ENCODE results near the gene AP5M1. TPM values are rescaled to one million over a fixed set of nuclear protein-coding genes. Genes with fewer than 3 reads are reported as not detected.

Gene AP5M1
- total RNA-seq, 4 donors from 2014 or later = 17.3 to 36.0 (median 27.7) TPM

GRCh38 chr14:57274551-57274950 is 5.8 kb downstream of the AP5M1 start:
- no peak for ATAC-seq
- H3K4me3 ChIP-seq = no peak overlapping the region
- peaks cover 0 to 14% of the 10 kb centered on the region in 2 donors for H3K36me3 ChIP-seq
- H3K27me3 ChIP-seq = no peaks in the 10 kb centered on the region
- TF ChIP-seq, protein P1, sequence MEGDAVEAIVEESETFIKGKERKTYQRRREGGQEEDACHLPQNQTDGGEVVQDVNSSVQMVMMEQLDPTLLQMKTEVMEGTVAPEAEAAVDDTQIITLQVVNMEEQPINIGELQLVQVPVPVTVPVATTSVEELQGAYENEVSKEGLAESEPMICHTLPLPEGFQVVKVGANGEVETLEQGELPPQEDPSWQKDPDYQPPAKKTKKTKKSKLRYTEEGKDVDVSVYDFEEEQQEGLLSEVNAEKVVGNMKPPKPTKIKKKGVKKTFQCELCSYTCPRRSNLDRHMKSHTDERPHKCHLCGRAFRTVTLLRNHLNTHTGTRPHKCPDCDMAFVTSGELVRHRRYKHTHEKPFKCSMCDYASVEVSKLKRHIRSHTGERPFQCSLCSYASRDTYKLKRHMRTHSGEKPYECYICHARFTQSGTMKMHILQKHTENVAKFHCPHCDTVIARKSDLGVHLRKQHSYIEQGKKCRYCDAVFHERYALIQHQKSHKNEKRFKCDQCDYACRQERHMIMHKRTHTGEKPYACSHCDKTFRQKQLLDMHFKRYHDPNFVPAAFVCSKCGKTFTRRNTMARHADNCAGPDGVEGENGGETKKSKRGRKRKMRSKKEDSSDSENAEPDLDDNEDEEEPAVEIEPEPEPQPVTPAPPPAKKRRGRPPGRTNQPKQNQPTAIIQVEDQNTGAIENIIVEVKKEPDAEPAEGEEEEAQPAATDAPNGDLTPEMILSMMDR (IDR thresholded peaks at IDR 0.05 in 4 of 5, conservative IDR thresholded peaks at IDR 0.05 in 1 of 5) = no peak
- TF ChIP-seq POLR2A (IDR thresholded peaks at IDR 0.05) = no peak
- H3K4me1 ChIP-seq = peaks cover 24 to 27% of the 10 kb centered on the region in 2 donors
- intact Hi-C loops (cut with DNase I; ENCODE audit: low total_unique reads) = no loop called here
- H3K9me3 ChIP-seq = no peaks in the 10 kb centered on the region
- in situ Hi-C loops (cut with MboI; ENCODE audit: low sequenced_read_pairs in 4 of 4) = no loop called here
- DNase-seq = no peak
- H3K27ac ChIP-seq = no peak overlapping the region

DNA sequence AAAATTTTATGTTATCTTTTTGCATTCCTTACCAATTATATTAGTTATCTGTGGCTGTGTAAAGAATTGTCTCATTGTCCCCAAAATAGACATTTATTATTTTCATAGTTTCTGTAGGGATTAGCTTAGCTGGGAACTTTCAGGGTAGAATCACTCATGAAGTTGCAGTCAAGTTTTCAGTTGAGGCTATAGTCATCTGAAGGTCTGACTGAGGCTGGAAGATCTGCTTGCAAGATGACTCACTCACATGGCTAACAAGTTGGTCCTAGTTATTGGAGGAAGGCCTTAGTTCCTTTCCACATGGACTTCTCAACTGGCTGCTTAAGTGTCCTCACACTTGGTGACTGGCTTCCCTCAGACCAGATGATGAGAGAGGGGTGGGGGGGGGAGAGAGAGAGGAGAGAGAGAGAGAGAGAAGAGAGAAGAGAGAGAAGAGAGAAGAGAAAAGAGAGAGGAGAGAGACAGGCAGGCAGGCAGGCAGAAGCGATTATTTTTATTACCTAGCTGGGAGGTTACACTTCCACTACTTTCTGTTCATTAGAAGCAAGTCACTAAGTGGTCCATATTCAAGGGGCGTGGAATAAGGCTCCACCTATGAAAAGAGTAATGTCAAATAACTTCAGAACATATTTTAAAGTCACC is 6.4 kb downstream of the AP5M1 start:
- no peak overlapping the region for H3K4me3 ChIP-seq
- no peak for DNase-seq
- TF ChIP-seq POLR2A (IDR thresholded peaks at IDR 0.05) = no peak
- TF ChIP-seq, protein P1 (IDR thresholded peaks at IDR 0.05 in 4 of 5, conservative IDR thresholded peaks at IDR 0.05 in 1 of 5) = no peak
- H3K36me3 ChIP-seq = peaks cover 0 to 14% of the 10 kb centered on the region in 2 donors
- no peaks in the 10 kb centered on the region for H3K9me3 ChIP-seq
- H3K27me3 ChIP-seq = no peaks in the 10 kb centered on the region
- no peak for ATAC-seq
- intact Hi-C loops (cut with DNase I; ENCODE audit: low total_unique reads) (no loop called here), in situ Hi-C loops (cut with MboI; ENCODE audit: low sequenced_read_pairs in 4 of 4) (no loop called here)
- peaks cover 20 to 21% of the 10 kb centered on the region in 2 donors for H3K4me1 ChIP-seq
- H3K27ac ChIP-seq = no peak overlapping the region

DNA sequence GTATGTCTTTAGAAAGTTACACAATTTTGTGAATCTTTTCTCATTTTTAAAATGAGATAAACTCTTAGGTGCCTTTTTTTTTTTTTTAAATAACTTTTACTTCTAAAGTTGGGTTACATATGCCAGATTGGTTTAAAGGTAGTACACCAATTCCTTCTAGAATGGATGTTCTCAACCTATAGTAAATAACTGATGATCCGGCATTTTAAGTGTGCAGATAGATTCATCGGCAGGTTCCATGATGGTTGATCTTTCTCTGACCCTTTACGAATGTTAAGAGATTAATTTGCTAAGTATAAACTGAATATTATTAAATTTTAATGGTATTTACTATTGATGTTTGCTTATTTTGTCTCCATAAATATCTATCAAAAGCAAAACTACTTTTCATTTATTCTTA is 8.3 kb downstream of the AP5M1 start:
- in situ Hi-C loops (cut with MboI; ENCODE audit: low sequenced_read_pairs in 4 of 4) = no loop called here
- TF ChIP-seq, protein P1 (IDR thresholded peaks at IDR 0.05 in 4 of 5, conservative IDR thresholded peaks at IDR 0.05 in 1 of 5) = no peak
- no peak for TF ChIP-seq POLR2A (IDR thresholded peaks at IDR 0.05)
- H3K9me3 ChIP-seq = no peaks in the 10 kb centered on the region
- H3K27me3 ChIP-seq = no peaks in the 10 kb centered on the region
- H3K36me3 ChIP-seq = peaks cover 0 to 31% of the 10 kb centered on the region in 2 donors
- intact Hi-C loops (cut with DNase I; ENCODE audit: low total_unique reads) = no loop called here
- no peak for ATAC-seq
- no peak overlapping the region for H3K4me3 ChIP-seq
- peaks cover under 1 to 2% of the 10 kb centered on the region in 2 donors for H3K4me1 ChIP-seq
- no peak overlapping the region for H3K27ac ChIP-seq
- no peak for DNase-seq

GRCh38 chr14:57287745-57288144 is 19.0 kb downstream of the AP5M1 start:
- ATAC-seq (no peak), DNase-seq (no peak)
- no peaks in the 10 kb centered on the region for H3K9me3 ChIP-seq
- TF ChIP-seq, protein P1 (IDR thresholded peaks at IDR 0.05 in 4 of 5, conservative IDR thresholded peaks at IDR 0.05 in 1 of 5) = no peak
- no peak for TF ChIP-seq POLR2A (IDR thresholded peaks at IDR 0.05)
- H3K27me3 ChIP-seq = no peaks in the 10 kb centered on the region
- in situ Hi-C loops (cut with MboI; ENCODE audit: low sequenced_read_pairs in 4 of 4) = no loop called here
- no peak overlapping the region for H3K27ac ChIP-seq
- H3K4me1 ChIP-seq = no peaks in the 10 kb centered on the region
- no peak overlapping the region for H3K4me3 ChIP-seq
- intact Hi-C loops (cut with DNase I; ENCODE audit: low total_unique reads) = no loop called here
- H3K36me3 ChIP-seq = peaks cover 0 to 55% of the 10 kb centered on the region in 2 donors

DNA sequence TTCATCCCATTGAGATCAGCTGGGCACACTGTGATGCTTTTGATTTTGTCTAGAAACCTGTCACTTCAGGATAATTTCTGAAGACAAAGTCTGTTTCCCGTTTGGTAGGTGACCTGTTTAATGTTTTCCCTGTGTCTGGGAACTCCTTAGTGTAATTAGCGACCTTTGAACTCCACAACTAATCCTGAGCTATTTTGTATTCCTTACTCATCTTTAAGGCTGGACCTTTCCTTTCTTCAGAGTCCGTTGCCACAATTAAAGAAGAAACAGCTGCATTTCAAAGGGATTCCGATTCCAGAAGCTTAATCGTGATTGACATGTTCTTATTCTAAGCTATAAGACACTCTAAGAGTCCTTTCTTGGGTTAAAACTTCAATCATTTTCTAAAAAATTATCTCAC is 22.0 kb downstream of the AP5M1 start:
- TF ChIP-seq POLR2A (IDR thresholded peaks at IDR 0.05) = no peak
- TF ChIP-seq, protein P1 (IDR thresholded peaks at IDR 0.05 in 4 of 5, conservative IDR thresholded peaks at IDR 0.05 in 1 of 5) = no peak
- DNase-seq (no peak), ATAC-seq (no peak)
- intact Hi-C loops (cut with DNase I; ENCODE audit: low total_unique reads) = no loop called here
- Histone ChIP-seq H3K27ac (no peak overlapping the region), H3K36me3 (peaks cover 0 to 41% of the 10 kb centered on the region in 2 donors), H3K4me3 (no peak overlapping the region), H3K9me3 (no peaks in the 10 kb centered on the region), H3K4me1 (no peaks in the 10 kb centered on the region), H3K27me3 (no peaks in the 10 kb centered on the region)
- in situ Hi-C loops (cut with MboI; ENCODE audit: low sequenced_read_pairs in 4 of 4) = no loop called here
